ENCODE measurements around the gene ARID1B.

GRCh38 chr6:156982168-156982567 is 205.0 kb downstream of the ARID1B start:
- TF ChIP-seq POLR2A (IDR thresholded peaks at IDR 0.05) (no peak), CTCF (IDR thresholded peaks at IDR 0.05) (no peak)

All from adrenal gland (tissue), 5 donors.